Measurements from ENCODE around the gene TMC2. TPM values are rescaled to one million over a fixed set of nuclear protein-coding genes. Genes with fewer than 3 reads are reported as not detected.

The TMC2 gene
- total RNA-seq, 4 donors from 2014 or later = 0.15 to 0.35 TPM; not detected in 2

GRCh38 chr20:2527762-2528161 lies 8.6 kb upstream of the TMC2 start:
- Histone ChIP-seq H3K9me3 (no peaks in the 10 kb centered on the region), H3K27ac (no peak overlapping the region), H3K4me3 (no peak overlapping the region), H3K4me1 (peaks cover 0 to 20% (median 0%) of the 10 kb centered on the region in 3 donors), H3K36me3 (no peaks in the 10 kb centered on the region), H3K27me3 (peaks cover 9% of the 10 kb centered on the region)
- no peak for ATAC-seq
- TF ChIP-seq CTCF (IDR thresholded peaks at IDR 0.05) (no peak), EP300 (IDR thresholded peaks at IDR 0.05) (no peak), POLR2AphosphoS5 (IDR thresholded peaks at IDR 0.05) (no peak), POLR2A (IDR thresholded peaks at IDR 0.05) (no peak)
- WGBS, 2 donors (ENCODE audit: low coverage in 1 of 2) = 67 to 69% methylated on average over 1 to 5 of the region's 6 CpGs

DNA sequence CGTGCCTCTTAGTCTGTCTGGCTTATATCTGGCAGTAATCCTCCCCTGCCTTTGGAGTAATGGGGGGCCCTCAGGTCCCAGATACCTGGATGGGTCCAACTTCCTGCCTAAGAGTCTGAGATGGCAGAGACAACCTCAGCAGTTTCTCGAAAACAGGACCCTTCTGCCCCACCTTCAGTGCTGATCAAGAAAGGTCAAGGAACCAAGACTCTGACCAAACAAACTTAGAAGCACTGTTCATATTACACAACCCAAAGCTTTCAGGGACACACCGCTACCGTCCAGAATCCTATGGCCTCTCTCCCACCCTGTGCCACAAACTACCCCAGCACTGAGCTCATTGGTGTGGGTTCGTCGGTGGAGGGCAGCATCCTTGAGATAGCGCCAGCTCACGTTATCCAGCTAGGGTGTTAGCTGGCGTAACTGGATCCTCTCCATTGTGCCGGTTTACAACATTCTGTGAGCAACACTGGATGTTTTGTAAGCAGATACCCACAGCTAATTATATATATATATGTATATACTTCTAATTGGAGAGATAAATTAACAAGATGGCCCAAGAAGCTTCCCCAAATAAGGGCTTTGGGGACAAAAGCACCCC lies 7.6 kb upstream of the TMC2 start:
- 33 to 39% methylated on average over 1 to 5 of the region's 10 CpGs for WGBS, 2 donors (ENCODE audit: low coverage in 1 of 2)
- Histone ChIP-seq H3K27me3 (peaks cover 19% of the 10 kb centered on the region), H3K4me1 (peaks cover 0 to 11% (median 0%) of the 10 kb centered on the region in 3 donors), H3K4me3 (no peak overlapping the region), H3K36me3 (no peaks in the 10 kb centered on the region), H3K27ac (no peak overlapping the region), H3K9me3 (no peaks in the 10 kb centered on the region)
- ATAC-seq = no peak
- TF ChIP-seq POLR2A (IDR thresholded peaks at IDR 0.05) (no peak), POLR2AphosphoS5 (IDR thresholded peaks at IDR 0.05) (no peak)

DNA sequence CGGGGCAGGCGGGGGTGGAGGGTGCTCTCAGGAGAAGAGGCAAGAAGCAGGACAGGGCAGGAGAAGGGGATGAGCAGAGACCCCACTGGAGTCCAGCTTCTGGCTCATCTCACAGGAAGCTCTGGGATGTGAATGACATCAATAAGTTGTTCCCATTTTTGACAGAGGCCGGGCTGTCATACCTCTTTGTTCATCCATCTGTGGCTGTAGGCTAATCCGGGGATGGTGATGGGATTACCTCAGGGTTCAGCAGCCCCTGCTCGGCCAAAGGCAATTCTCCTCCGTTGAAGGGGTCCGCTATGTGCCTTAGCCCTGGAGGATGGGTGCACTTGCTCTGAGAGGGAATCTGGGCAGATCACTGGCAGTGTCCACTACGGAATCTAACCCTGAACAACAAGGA lies 3.3 kb upstream of the TMC2 start:
- no peaks in the 10 kb centered on the region for H3K9me3 ChIP-seq
- H3K4me3 ChIP-seq = no peak overlapping the region
- no peak overlapping the region for H3K27ac ChIP-seq
- no peaks in the 10 kb centered on the region for H3K4me1 ChIP-seq
- no peaks in the 10 kb centered on the region for H3K36me3 ChIP-seq
- TF ChIP-seq CTCF (IDR thresholded peaks at IDR 0.05) (no peak), POLR2AphosphoS5 (IDR thresholded peaks at IDR 0.05) (no peak), POLR2A (IDR thresholded peaks at IDR 0.05) (no peak), EP300 (IDR thresholded peaks at IDR 0.05) (no peak)
- peaks cover 54% of the 10 kb centered on the region for H3K27me3 ChIP-seq
- no CpG with 5 or more reads among the region's 8 CpGs for WGBS, 2 donors (ENCODE audit: low coverage in 1 of 2)
- ATAC-seq = no peak

DNA sequence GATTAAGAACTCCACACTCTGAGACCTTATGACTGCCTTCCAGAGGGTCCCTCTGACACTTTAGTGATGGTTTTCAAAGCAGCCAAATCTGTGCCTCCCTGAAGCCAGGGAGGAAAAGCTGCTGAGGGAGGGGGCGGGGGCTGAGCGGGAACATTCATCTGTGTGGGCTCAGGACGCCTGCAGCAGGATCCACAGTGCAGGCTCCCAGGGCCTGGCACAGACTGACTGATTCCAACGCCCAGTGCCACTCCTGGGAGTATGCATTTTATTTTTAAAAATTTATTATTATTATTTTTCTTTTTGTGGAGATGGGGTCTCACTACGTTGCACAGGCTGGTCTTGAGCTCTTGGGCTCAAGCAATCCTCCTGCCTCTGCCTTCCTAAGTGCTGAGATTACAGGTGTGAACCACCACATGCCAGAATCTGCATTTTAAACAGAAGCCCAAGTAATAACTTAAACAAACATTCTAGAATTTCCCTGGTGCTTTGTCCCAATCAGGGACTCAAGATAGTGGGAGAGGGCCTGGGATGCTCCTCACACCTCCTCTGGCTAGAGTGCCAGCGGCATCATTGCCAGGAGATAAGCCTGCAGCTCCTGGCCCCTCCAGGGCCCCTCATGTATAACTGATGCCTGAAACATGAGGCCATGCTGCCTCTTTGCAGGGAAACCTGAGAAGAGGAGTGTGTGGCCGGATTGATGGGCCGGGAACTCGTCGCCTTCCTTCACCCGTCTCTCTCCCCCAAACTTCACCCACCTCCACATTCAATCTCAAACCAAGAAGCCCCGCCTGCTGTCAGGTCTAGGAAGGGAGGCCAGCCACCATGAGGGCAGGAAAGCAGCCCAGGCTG lies 438 bp upstream of the TMC2 start:
- H3K27me3 ChIP-seq = peaks cover 65% of the 10 kb centered on the region
- no peak for ATAC-seq
- 59% methylated on average over 7 of the region's 12 CpGs; no CpG with 5 or more reads in 1 of the 2 donors for WGBS, 2 donors (ENCODE audit: low coverage in 1 of 2)
- no peak overlapping the region for H3K4me3 ChIP-seq
- no peak for TF ChIP-seq POLR2A (IDR thresholded peaks at IDR 0.05)
- TF ChIP-seq CTCF (IDR thresholded peaks at IDR 0.05) = no peak
- no peak for TF ChIP-seq POLR2AphosphoS5 (IDR thresholded peaks at IDR 0.05)
- no peak for TF ChIP-seq EP300 (IDR thresholded peaks at IDR 0.05)
- H3K36me3 ChIP-seq = no peaks in the 10 kb centered on the region
- H3K4me1 ChIP-seq = no peaks in the 10 kb centered on the region
- no peak overlapping the region for H3K27ac ChIP-seq
- no peaks in the 10 kb centered on the region for H3K9me3 ChIP-seq

DNA sequence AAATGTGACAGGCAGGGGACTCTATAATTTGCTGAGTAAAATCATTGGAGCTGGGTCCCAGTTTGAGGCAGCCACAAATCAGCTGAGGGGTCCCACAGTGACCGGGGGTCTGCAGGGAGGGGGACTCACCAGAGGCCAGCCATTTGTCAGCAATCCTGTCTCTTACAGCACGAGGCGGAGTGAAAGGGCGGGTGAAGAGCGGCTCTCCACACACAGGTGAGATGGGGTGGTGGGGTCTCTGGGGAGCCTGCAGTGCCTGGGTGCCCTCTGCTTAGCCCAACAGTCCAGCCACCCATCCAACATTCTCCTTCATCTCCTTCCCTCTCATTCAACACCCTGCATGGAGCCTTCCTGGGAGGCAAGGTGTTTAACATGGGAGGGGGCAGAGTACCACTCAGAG lies 728 bp downstream of the TMC2 start:
- ATAC-seq = no peak
- H3K36me3 ChIP-seq = no peaks in the 10 kb centered on the region
- no peaks in the 10 kb centered on the region for H3K9me3 ChIP-seq
- 62 to 100% methylated on average over 1 to 4 of the region's 5 CpGs for WGBS, 2 donors (ENCODE audit: low coverage in 1 of 2)
- no peak for TF ChIP-seq CTCF (IDR thresholded peaks at IDR 0.05)
- TF ChIP-seq POLR2A (IDR thresholded peaks at IDR 0.05) = no peak
- TF ChIP-seq POLR2AphosphoS5 (IDR thresholded peaks at IDR 0.05) = no peak
- no peak for TF ChIP-seq EP300 (IDR thresholded peaks at IDR 0.05)
- H3K4me3 ChIP-seq = no peak overlapping the region
- H3K27ac ChIP-seq = no peak overlapping the region
- H3K4me1 ChIP-seq = no peaks in the 10 kb centered on the region
- H3K27me3 ChIP-seq = peaks cover 74% of the 10 kb centered on the region
